ENCODE data around the gene FAM168B.

Gene FAM168B, protein sequence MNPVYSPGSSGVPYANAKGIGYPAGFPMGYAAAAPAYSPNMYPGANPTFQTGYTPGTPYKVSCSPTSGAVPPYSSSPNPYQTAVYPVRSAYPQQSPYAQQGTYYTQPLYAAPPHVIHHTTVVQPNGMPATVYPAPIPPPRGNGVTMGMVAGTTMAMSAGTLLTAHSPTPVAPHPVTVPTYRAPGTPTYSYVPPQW

DNA sequence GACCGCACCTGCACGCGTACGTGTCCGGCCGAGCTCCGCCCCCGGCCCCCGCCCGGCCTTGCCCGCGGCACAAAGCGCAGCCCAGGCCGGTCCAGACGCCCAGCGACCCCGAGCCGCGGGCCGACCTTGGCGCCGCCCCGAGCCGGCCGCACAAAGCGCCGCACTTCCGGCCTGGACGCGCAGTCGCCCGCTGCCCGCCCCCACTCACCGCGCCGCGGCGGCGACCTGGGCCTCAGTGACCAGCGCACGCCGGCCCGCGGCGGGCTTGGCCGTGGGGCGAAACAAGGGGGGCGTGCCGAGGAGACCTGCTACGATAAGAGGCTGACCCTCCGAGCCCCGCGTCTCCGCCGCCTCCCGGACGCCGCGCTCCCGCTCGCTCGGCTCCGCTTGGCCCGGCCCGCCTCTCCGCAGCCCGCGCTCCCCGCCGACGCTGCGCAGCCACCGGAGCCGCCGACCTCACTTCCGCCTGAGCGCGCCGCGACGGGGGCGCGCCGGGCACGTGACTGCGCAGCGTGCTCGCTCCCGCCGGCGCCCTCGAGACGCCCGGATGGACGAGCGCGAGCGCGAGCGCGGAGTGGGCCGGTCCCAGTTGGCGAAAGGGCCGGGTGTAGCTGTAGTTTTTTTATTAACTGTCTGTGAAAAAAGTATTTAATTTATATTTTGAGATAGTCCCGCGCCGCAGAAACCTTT lies at the start of gene FAM168B:
Gene FAM168B, minus strand, starts transcription at position 455 of the 690 bp plus-strand sequence. CDS start 10,814 bp downstream, outside the sequence.
- H2AFZ ChIP-seq (ENCODE audit: low read length, unreplicated experiment) = peak within 1 kb of the TSS; percentile 83
- peak within 1 kb of the TSS; percentile 84 for H3K27ac ChIP-seq (ENCODE audit: low read depth, low read length)
- peaks cover 8% of the 10 kb centered on the region for H3K4me1 ChIP-seq (ENCODE audit: control insufficient read depth, insufficient read depth, low read length, unreplicated experiment)
- H3K36me3 ChIP-seq (ENCODE audit: insufficient read depth, low read length) = peaks cover 3% of the 10 kb centered on the region; the same call in 1 of the 2 replicates
- H3K4me3 ChIP-seq (ENCODE audit: low read depth, low read length) = peak within 1 kb of the TSS; percentile 97
- H3K27me3 ChIP-seq (ENCODE audit: insufficient read depth, low read length) = no peaks in the 10 kb centered on the region
- peaks cover 48% of the 10 kb centered on the region for H3K79me2 ChIP-seq (ENCODE audit: control insufficient read depth, insufficient read depth, low read length, unreplicated experiment)

DNA sequence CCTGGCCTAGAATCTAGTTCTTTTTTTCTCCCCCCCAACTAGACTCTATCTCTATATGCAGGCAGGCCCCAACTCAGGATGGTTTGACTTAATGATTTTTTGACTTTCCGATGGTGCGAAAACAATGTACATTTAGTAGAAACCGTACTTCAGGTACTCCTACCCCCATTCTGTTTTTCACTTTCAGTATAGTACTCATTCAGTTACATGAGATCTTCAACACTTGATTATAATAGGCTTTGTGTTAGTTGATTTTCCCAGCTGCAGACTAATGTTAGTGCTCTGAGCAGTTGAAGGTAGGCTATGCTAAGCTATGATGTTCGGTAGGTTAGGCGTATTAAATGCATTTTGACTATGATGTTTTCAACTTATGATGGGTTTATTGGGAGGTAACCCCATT lies 49.6 kb upstream of the FAM168B start:
- Histone ChIP-seq H3K27ac (ENCODE audit: low read depth, low read length) (no peak overlapping the region), H3K4me3 (ENCODE audit: low read depth, low read length) (no peak overlapping the region), H2AFZ (ENCODE audit: low read length, unreplicated experiment) (no peak overlapping the region), H3K36me3 (ENCODE audit: insufficient read depth, low read length) (peaks cover 29% of the 10 kb centered on the region), H3K79me2 (ENCODE audit: control insufficient read depth, insufficient read depth, low read length, unreplicated experiment) (peaks cover 15% of the 10 kb centered on the region), H3K27me3 (ENCODE audit: insufficient read depth, low read length) (no peaks in the 10 kb centered on the region), H3K4me1 (ENCODE audit: control insufficient read depth, insufficient read depth, low read length, unreplicated experiment) (no peaks in the 10 kb centered on the region)

DNA sequence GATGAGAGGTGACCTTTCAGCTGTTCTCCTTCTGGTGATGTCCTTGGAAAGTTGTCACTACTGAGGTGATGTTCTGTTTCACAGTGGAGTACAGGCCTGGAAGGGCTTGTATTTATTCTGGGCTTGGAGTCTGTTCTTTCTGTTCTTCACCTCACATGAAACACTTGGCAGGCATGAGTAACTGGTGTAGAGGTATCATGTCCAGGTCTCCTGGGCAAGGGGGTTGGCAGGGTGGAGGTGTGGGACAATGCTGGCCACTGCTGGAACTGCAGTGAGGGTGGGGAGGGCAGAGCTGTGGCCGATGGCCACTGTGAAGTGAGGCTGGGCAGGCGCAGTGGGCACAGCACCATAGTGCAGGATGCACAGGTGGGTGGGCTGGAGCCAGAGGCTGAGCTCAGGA lies 47.3 kb upstream of the FAM168B start:
- no peaks in the 10 kb centered on the region for H3K27me3 ChIP-seq (ENCODE audit: insufficient read depth, low read length)
- H3K36me3 ChIP-seq (ENCODE audit: insufficient read depth, low read length) = peaks cover 35% of the 10 kb centered on the region
- H3K4me1 ChIP-seq (ENCODE audit: control insufficient read depth, insufficient read depth, low read length, unreplicated experiment) = no peaks in the 10 kb centered on the region
- no peak overlapping the region for H2AFZ ChIP-seq (ENCODE audit: low read length, unreplicated experiment)
- H3K4me3 ChIP-seq (ENCODE audit: low read depth, low read length) = no peak overlapping the region
- peaks cover 15% of the 10 kb centered on the region for H3K79me2 ChIP-seq (ENCODE audit: control insufficient read depth, insufficient read depth, low read length, unreplicated experiment)
- H3K27ac ChIP-seq (ENCODE audit: low read depth, low read length) = no peak overlapping the region

DNA sequence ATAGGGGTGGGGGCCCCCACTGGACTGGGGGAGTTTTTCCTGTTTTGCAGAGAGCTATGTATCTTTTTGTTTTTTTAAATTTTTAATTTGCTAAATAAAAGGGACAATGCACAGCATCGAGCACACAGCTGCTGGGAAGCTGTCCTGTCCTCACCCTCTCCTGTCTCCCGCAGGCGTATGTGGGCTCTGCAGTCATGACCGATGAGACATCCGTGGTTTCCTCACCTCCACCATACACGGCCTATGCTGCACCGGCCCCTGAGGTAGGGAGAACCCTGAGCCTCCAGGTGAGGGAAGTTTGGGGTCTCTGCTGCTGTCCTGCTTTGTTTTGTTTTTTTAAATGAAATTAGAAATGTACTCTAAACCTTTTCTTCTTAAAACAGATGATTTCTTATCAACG lies 39.5 kb upstream of the FAM168B start:
- H3K4me3 ChIP-seq (ENCODE audit: low read depth, low read length) = no peak overlapping the region
- H3K4me1 ChIP-seq (ENCODE audit: control insufficient read depth, insufficient read depth, low read length, unreplicated experiment) = no peaks in the 10 kb centered on the region
- no peak overlapping the region for H2AFZ ChIP-seq (ENCODE audit: low read length, unreplicated experiment)
- no peaks in the 10 kb centered on the region for H3K27me3 ChIP-seq (ENCODE audit: insufficient read depth, low read length)
- H3K79me2 ChIP-seq (ENCODE audit: control insufficient read depth, insufficient read depth, low read length, unreplicated experiment) = peaks cover 6% of the 10 kb centered on the region
- H3K27ac ChIP-seq (ENCODE audit: low read depth, low read length) = no peak overlapping the region
- H3K36me3 ChIP-seq (ENCODE audit: insufficient read depth, low read length) = peaks cover 18% of the 10 kb centered on the region

DNA sequence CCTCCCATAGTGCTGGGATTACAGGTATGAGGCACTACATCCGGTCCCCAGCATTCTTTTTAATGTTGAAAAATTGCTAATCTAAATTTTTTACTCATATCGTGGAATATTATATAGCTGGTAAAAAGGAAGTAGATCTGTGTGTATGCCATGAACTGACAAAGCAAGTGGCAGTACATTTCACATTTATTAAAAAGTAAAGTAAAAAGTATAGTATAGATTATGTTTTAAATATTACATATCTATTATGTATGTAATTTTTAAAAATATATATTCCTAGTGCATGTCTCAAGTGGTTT lies 37.0 kb upstream of the FAM168B start:
- Histone ChIP-seq H3K4me3 (ENCODE audit: low read depth, low read length) (no peak overlapping the region), H3K27me3 (ENCODE audit: insufficient read depth, low read length) (no peaks in the 10 kb centered on the region), H2AFZ (ENCODE audit: low read length, unreplicated experiment) (no peak overlapping the region), H3K4me1 (ENCODE audit: control insufficient read depth, insufficient read depth, low read length, unreplicated experiment) (no peaks in the 10 kb centered on the region), H3K27ac (ENCODE audit: low read depth, low read length) (no peak overlapping the region), H3K36me3 (ENCODE audit: insufficient read depth, low read length) (peaks cover 33% of the 10 kb centered on the region), H3K79me2 (ENCODE audit: control insufficient read depth, insufficient read depth, low read length, unreplicated experiment) (peaks cover 8% of the 10 kb centered on the region)

DNA sequence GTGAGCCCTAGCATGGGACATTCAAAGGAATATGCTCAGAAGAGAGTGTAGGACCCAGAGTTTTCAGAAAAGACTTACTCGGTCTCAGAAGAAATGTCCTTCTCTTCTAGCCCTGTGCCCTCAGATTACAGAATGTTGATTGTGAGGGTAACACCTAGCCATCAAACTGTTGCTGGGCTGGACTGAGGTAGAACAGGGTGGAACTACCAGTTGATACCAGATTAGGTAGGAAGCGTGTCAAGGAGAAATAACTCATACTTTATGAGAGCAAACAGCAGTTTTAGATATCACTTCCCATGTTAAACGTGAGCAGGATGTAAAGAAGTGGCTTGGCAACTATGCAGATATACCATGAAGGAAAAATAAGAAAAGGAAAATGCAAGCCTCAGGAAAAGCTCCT lies 34.7 kb upstream of the FAM168B start:
- Histone ChIP-seq H3K4me1 (ENCODE audit: control insufficient read depth, insufficient read depth, low read length, unreplicated experiment) (no peaks in the 10 kb centered on the region), H3K79me2 (ENCODE audit: control insufficient read depth, insufficient read depth, low read length, unreplicated experiment) (peaks cover 16% of the 10 kb centered on the region), H3K27ac (ENCODE audit: low read depth, low read length) (no peak overlapping the region), H3K4me3 (ENCODE audit: low read depth, low read length) (no peak overlapping the region), H3K27me3 (ENCODE audit: insufficient read depth, low read length) (no peaks in the 10 kb centered on the region), H2AFZ (ENCODE audit: low read length, unreplicated experiment) (no peak overlapping the region), H3K36me3 (ENCODE audit: insufficient read depth, low read length) (peaks cover 41% of the 10 kb centered on the region)

DNA sequence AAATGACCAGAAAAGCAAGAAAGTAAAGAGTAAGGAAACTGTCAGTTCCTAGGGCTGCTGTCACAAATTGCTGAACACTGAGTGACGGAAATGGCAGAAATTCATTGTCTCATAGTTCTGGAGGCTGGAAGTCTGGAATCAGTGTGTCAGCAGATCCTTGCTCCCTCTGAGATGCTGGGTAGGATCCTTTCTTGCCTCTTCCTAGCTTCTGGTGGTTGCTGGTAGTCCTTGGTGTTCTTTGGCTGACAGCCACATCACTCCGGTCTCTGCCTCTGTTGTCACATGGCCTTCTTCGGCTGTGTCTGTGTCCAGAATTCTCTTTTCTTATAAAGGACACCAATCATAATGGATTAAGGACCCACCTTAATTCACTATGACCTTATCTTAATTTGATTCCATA lies 33.8 kb upstream of the FAM168B start:
- Histone ChIP-seq H3K4me1 (ENCODE audit: control insufficient read depth, insufficient read depth, low read length, unreplicated experiment) (no peaks in the 10 kb centered on the region), H3K36me3 (ENCODE audit: insufficient read depth, low read length) (peaks cover 47% of the 10 kb centered on the region)

DNA sequence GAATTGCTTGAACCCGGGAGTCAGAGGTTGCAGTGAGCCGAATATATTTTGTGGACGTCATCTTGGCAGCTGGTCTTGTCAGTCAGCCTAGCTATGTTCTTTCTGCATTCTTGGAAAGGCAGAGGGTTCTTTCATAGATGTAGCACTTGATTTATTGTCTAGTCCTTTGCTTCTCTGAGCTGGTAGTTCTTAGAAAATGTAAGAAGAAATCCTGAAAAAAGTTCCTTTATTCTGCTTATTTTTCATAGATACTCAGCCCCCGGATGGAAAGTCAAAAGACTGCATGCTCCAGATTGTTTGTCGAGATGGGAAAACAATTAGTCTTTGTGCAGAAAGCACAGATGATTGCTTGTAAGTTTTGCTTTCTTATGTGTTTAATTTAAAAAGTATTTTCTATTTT lies 33.2 kb upstream of the FAM168B start:
- Histone ChIP-seq H3K4me3 (ENCODE audit: low read depth, low read length) (no peak overlapping the region), H3K27ac (ENCODE audit: low read depth, low read length) (no peak overlapping the region), H2AFZ (ENCODE audit: low read length, unreplicated experiment) (no peak overlapping the region), H3K79me2 (ENCODE audit: control insufficient read depth, insufficient read depth, low read length, unreplicated experiment) (peaks cover 29% of the 10 kb centered on the region), H3K27me3 (ENCODE audit: insufficient read depth, low read length) (no peaks in the 10 kb centered on the region), H3K36me3 (ENCODE audit: insufficient read depth, low read length) (peaks cover 48% of the 10 kb centered on the region), H3K4me1 (ENCODE audit: control insufficient read depth, insufficient read depth, low read length, unreplicated experiment) (no peaks in the 10 kb centered on the region)

More for the DNA sequence above, 33.8 kb upstream of the FAM168B start:
- Histone ChIP-seq H2AFZ (ENCODE audit: low read length, unreplicated experiment) (no peak overlapping the region), H3K27ac (ENCODE audit: low read depth, low read length) (no peak overlapping the region), H3K79me2 (ENCODE audit: control insufficient read depth, insufficient read depth, low read length, unreplicated experiment) (peaks cover 25% of the 10 kb centered on the region), H3K4me3 (ENCODE audit: low read depth, low read length) (no peak overlapping the region), H3K27me3 (ENCODE audit: insufficient read depth, low read length) (no peaks in the 10 kb centered on the region)

DNA sequence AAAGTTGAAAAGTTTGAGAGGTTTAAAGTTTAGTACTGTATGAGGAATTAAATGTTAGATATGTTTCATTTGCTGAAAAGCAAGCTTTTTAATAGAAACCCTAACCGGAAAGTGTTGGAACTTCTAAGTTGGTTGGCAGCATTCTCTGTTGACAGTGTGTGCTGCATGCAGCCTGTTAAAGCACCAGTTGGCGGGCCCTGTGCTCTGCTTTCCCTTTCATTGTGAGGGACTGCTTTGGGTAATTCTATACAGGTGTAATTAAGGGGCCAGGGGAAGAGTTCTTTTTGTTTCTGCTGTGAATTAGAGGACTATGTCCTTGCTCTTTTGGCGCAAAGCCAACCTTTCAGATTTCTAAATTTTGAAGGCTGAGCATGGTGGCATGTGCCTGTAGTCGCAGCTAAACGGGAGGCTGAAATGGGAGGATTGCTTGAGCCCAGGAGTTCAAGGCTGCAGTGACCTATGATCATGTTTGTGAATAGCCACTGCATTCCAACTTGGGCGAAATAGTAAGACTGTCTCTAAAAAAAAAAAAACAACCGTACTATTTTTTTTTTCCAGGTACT lies 32.0 kb upstream of the FAM168B start:
- Histone ChIP-seq H3K4me1 (ENCODE audit: control insufficient read depth, insufficient read depth, low read length, unreplicated experiment) (no peaks in the 10 kb centered on the region), H3K27me3 (ENCODE audit: insufficient read depth, low read length) (no peaks in the 10 kb centered on the region), H2AFZ (ENCODE audit: low read length, unreplicated experiment) (no peak overlapping the region), H3K4me3 (ENCODE audit: low read depth, low read length) (no peak overlapping the region), H3K79me2 (ENCODE audit: control insufficient read depth, insufficient read depth, low read length, unreplicated experiment) (peaks cover 38% of the 10 kb centered on the region), H3K27ac (ENCODE audit: low read depth, low read length) (no peak overlapping the region), H3K36me3 (ENCODE audit: insufficient read depth, low read length) (peaks cover 48% of the 10 kb centered on the region)

DNA sequence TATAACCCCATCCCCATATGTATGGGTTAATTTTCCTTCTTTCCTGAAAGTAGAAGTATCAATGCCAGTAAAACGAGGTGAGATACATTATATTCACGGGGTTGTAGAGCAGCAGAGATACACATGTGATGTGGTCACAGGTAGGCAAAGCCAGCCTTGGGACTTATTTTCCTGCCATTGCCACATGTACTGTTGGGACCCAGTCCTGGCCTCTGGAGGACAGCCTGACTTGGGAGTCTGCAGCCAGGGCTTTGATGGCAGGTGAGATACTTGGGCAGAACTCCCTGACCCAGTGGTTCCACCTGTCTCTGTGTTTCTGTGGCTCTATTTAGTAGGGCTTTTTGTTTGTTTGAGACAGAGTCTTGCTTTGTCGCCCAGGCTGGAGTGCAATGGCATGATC lies 29.9 kb upstream of the FAM168B start:
- Histone ChIP-seq H3K79me2 (ENCODE audit: control insufficient read depth, insufficient read depth, low read length, unreplicated experiment) (peaks cover 49% of the 10 kb centered on the region), H2AFZ (ENCODE audit: low read length, unreplicated experiment) (no peak overlapping the region), H3K4me1 (ENCODE audit: control insufficient read depth, insufficient read depth, low read length, unreplicated experiment) (no peaks in the 10 kb centered on the region), H3K27ac (ENCODE audit: low read depth, low read length) (no peak overlapping the region), H3K4me3 (ENCODE audit: low read depth, low read length) (no peak overlapping the region), H3K36me3 (ENCODE audit: insufficient read depth, low read length) (peaks cover 40% of the 10 kb centered on the region), H3K27me3 (ENCODE audit: insufficient read depth, low read length) (no peaks in the 10 kb centered on the region)

DNA sequence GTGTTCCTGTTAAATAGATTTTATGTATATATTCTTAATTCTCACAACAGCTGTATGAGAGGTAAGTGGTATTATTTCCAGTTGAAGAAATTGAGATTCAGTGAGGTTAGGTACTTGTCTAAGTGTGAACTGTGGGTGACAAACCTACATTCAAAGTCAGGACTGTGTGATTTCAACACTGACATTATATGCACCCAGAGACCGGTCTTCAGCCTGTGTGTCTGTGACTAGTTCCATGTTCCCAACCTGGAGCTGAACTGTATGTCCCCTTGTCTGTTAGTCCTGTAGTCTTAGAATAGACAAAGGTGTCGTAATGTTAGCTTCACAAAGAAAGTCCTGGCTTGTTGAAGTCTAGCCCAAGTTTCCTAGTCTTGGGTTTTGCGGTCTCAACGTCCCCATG lies 29.2 kb upstream of the FAM168B start:
- H3K27me3 ChIP-seq (ENCODE audit: insufficient read depth, low read length) = no peaks in the 10 kb centered on the region
- H3K4me3 ChIP-seq (ENCODE audit: low read depth, low read length) = no peak overlapping the region
- peaks cover 56% of the 10 kb centered on the region for H3K79me2 ChIP-seq (ENCODE audit: control insufficient read depth, insufficient read depth, low read length, unreplicated experiment)
- no peak overlapping the region for H3K27ac ChIP-seq (ENCODE audit: low read depth, low read length)
- no peak overlapping the region for H2AFZ ChIP-seq (ENCODE audit: low read length, unreplicated experiment)
- no peaks in the 10 kb centered on the region for H3K4me1 ChIP-seq (ENCODE audit: control insufficient read depth, insufficient read depth, low read length, unreplicated experiment)
- peaks cover 34% of the 10 kb centered on the region for H3K36me3 ChIP-seq (ENCODE audit: insufficient read depth, low read length)
